HG03060 (cell line): ENCODE data around the gene RBMS1.
"Not testable (repeated sequence)": the region's sequence is repeated elsewhere in the genome, so short reads cannot be mapped to it uniquely, and the experiment has no call there.

Experiments used
- ATAC-seq: cut with Tn5 transposase; IDR thresholded peaks from one replicate; pipeline ENCODE4 v1.9.1; 2021; ENCODE audit warnings: low read depth, moderate number of reproducible peaks; ENCODE audit not compliant: unreplicated experiment

Gene RBMS1

GRCh38 chr2:160502478-160502877 lies 8.9 kb upstream of the RBMS1 start:
- no peak for ATAC-seq

GRCh38 chr2:160501370-160501769 lies 7.8 kb upstream of the RBMS1 start:
- ATAC-seq, result no peak

DNA sequence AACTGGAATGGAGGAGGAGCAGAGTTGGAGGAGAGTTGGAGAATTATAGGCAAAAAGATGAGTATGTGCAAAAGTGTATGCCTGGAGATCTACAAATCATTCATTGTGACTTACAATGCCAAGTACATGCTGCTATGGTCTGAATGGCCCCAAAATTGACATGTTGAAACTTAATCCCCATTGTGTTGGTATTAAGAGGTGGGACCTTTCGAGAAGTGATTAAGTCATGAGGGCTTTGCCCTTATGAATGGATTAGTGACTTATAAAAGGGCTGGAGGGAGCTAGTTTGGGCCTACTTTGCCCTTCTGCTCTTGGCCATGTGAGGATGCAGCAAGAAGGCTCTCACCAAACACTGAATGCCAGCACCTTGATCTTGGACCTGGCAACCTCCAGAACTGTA lies 6.3 kb upstream of the RBMS1 start:
- no peak for ATAC-seq

DNA sequence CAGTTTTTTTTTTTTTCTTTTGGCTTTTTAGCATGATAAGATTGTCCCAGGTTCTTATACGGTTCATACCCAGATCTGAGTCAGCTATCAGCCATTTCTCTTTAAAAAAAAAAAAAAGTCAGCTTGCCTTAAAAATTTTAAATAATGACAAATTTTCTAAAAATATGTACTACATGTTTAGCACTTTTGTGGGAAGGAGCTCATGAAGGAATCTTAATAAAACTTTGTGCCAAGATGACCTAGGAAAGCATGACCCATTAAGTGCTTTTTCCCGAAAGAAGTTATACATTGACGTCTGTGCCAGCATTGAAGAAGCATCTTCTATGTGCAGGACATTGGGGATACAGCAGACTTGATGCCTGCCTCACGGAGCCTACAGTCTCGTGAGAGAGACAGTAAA lies 4.5 kb upstream of the RBMS1 start:
- ATAC-seq, result no peak

- ATAC-seq, result no peak
Observed at GRCh38 chr2:160494201-160494644, 616 bp upstream of the RBMS1 start.

- no peak for ATAC-seq
Observed at GRCh38 chr2:160492401-160493226, 993 bp downstream of the RBMS1 start.

DNA sequence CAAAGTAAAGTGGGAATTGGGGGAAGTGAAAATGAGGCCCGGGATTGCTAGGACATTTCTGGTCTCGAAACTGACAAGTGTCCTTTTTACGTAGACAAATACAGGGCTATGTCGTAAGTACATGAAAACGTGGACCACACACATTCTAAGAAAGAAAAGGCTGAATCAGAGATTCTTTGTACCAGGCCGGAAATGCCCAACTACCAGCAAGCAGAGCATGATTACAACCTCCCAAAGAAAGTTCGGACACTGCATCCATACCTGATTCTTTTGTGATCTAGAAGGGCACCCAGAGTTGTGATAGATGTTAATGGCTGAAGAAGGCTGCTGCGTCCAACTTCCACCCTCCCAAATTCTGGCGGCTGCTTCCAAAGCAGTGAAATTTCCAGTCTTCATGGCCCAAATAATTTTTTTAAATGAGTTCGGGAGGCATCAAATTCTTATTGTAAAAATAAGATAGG lies 1.7 kb downstream of the RBMS1 start:
- ATAC-seq, result no peak

DNA sequence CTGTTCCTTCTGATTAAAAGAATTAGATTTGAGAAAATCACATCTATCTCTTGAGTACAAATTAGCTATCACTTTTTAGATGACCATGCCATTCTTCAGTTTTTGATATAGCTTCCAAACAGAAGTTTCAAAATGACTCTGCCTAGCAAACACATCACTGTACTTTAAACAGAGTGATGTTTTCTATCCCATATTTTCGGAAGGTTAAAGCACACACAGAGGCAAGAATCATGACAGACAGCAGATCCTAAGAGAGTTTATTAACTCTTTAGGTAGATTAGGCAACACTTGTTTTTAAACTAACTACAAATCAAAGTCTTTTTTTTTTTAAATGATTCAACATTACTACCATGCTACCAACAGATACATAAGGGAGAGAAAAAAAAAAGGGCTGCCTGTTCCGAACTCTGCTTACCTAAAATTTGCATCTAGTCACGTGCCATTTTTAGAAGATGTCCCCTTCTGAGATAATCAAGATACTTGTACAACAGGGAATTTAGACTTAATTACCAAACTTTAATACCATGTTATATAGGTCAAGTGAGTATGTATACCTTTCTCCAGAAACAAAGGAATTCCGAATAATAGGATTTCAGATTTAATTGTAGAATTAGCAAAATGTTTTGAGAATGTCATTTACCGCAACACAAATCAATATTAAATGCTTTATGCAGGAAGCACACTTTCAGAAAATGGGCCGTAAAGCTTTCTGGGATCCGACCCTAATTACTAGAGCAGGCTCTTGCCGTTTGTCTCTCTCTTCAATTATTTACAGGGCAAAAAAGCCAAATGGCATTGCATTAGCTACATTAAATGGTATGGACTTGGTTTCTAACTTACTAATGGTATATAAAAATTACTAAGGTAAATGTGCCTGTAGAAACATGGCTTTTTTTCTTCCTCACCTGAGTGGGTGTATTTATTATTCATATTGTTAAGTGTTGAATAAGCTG lies 2.6 kb downstream of the RBMS1 start:
- ATAC-seq, result no peak

- ATAC-seq, result no peak
Observed at GRCh38 chr2:160489111-160489510, 4.5 kb downstream of the RBMS1 start.

DNA sequence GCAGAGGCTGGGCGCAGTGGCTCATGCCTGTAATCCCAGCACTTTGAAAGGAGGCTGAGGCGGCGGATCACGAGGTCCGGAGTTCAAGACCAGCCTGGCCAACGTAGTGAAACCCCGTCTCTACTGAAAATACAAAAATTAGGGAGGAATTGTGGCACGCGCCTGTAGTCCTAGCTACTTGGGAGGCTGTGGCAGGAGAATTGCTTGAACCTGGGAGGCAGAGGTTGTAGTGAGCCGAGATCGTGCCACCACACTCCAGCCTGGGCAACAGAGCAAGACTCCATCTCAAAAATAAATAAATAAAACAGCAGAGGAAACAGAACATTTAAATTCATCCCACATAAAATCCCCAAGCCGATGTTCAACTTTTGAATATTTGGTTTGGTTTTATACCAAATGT lies 5.3 kb downstream of the RBMS1 start:
- ATAC-seq, result not testable (repeated sequence)

- ATAC-seq, result no peak
Observed at GRCh38 chr2:160486341-160486740, 7.3 kb downstream of the RBMS1 start.

DNA sequence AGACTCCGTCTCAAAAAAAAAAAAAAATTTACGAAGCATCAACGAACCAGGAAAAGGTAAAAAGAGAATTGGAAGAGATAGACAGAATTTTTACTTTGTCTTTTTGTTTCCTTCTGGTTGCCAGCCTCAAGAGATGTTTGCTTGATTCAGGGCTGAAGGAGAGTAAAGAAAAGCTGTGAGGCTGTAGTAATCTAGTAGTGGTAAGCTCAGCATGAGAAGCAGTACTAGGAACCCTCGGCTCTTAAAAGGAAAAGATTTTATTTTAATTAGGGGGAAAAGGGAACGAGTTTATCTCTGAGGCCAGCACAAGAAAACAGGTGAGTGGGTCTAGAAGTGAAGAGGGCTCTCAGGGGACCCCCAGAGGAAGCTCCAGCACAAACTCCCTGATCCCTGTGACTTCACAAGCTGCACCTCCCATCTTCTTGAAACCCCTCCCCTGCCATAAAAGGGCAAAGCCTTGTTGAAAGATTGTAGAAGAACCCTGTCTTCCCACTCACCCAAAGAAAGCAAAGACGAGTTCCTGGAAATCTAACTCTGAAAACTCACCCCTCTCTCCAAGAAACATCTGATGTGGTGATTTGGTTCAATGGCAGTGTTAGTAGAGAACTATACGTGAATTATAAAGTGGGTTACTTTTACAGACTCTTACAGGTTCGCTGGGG lies 8.6 kb downstream of the RBMS1 start:
- no peak for ATAC-seq

DNA sequence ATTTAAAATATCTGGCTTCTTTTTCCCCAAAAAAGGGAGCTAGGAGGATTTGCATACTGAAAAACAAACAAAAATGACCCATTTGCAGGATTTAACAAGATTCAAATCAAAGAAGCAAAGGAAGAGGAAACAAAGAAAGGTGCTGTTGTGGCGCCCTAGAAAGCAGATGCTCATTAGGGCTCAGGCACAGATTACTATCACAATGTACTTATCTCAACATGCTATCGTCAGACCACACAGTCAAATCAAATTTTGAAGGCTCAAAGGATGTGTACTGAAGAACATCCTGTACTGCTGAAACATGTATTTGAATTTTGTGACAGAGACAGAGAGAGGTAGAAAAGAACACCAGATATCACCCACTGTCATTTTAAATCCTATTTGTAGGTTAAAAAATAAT lies 10.9 kb downstream of the RBMS1 start:
- no peak for ATAC-seq

GRCh38 chr2:160479269-160479668 lies 14.3 kb downstream of the RBMS1 start:
- ATAC-seq, result no peak

DNA sequence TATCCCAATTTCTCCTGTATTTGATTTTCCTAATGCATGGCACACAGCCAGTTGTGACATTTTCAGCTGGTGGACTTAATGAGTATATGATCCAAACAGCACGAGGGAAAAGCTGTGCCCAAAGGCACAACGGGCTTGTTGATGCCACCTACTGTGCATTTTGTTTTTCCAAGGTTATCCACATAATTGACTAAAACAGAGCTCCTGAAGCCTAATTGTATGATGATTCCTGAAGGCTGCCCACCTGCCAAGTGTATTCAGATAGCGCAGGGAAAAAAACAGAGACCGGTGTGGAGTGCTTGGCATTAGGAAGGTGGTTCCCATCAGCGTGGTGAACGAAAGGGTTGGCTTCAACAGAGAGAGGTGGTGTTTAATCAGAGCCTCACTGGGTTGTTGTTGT lies 14.9 kb downstream of the RBMS1 start:
- no peak for ATAC-seq

DNA sequence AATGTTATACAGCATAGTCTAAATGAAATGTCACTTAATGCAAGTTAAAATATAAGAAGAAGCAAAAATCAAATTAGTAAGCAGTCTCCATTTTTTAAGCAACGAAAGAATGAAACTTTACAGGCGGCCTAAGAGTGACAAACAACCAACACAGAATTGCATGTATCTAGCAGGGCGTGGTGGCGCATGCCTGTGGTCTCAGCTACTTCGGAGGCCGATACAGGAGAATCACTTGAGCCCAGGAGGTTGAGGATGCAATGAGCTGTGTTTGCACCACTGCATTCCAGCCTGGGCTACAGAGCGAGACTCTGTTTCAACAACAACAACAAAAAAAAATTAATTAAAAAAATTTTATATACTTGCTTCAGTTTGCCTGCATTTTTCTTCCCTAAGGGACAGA lies 16.6 kb downstream of the RBMS1 start:
- no peak for ATAC-seq

DNA sequence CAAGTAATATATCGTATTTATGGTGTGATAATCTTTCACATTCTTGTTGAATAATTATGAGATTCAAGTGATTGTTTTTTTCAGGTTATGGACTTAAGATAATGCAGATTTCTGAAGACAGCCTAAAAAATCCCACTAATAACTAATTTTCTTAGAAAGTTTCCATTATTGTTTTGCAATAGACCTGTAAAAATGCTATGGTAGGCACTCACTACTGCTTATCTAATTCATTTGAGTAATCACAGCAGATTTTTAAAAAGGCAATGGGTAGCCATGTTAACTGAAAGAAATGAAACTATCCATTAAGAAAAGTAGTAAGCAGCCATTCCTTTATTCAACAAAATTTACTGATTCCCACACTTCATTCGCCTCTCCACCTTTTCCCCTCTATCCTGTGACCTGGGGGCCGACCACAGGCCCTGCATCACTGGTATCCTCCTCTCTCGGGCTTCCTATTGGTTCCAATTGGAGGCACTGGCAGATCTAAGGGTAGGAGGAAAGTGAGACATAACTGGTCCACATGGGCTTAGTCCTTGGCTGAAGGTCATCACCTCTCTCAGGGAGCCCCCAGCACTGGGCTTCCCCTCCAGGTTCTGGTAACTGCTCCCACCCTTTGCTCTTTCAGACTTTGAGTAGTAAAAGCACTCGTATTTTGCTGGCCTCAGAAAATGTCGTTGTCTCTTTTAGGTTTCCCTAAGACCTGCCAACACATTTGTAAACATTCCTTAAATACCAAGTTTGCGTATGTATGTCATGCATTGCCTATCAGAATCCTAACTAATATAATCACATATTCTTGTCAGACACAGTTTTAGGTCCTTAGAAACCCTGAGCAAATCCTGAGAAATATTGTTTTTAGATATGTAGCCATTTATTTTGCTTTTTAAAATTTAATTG lies 18.5 kb downstream of the RBMS1 start:
- no peak for ATAC-seq

DNA sequence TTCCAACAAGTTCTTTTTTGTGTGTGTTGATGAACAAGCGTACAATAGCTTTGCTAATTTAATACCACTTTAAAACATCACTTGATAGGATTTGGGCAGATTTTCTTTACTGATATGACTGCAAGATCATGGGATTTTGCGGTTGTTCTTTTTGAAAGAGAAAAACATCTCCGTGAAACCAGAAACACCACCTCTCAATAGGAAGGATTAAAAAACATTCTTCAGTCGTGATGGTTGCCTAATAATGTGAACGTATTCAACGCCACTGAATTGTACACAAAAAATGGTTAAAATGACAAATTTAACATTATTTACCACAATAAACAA lies 19.3 kb downstream of the RBMS1 start:
- ATAC-seq, result no peak

- ATAC-seq, result no peak
Observed at GRCh38 chr2:160473468-160474318, 19.9 kb downstream of the RBMS1 start.
